ENCODE results near the gene EIF1. TPM values are rescaled to one million over a fixed set of nuclear protein-coding genes. Genes with fewer than 3 reads are reported as not detected.
A peak's percentile ranks its signal among the peaks of the same experiment; 100 is the strongest.

EIF1 gene
- total RNA-seq, 1 experiment from 2014 or later: 1,082 TPM

DNA sequence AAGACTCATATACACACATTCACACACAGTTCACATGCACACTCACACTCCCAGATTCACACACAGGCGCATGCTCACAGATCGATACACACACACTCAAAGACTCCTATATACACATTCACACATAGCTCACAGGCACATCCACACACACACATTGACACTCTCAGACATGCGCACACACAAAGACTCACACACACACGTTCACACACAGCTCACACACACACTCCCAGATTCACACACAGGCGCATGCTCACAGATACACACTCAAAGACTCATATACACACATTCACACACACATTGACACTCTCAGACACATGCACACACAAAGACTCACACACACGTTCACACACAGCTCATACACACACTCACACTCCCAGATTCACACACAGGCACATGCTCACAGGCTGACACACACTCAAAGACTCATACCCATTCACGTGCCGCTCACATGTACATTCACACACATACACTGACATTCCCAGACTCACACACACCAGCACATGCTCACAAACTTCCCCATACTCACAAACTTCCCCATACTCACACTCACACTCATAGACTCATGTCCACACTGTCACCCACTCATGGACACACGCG, 38.7 kb upstream of the EIF1 start:
- Histone ChIP-seq H3K4me3 (replicated peaks in 1 of 2; ENCODE audit: low read depth in 1 of 2, low read length in 2 of 2) (no peak overlapping the region), H3K36me3 (ENCODE audit: control insufficient read depth in 1 of 2, insufficient read depth in 2 of 2, low read length in 2 of 2) (no peaks in the 10 kb centered on the region), H3K27me3 (ENCODE audit: insufficient read depth, low read length) (no peaks in the 10 kb centered on the region), H3K9ac (ENCODE audit: low read length) (0 out of 2 replicates have a peak overlapping the region, but pooled peaks have one; percentile 67), H2AFZ (ENCODE audit: low read depth, low read length, poor library complexity, severe bottlenecking) (no peak overlapping the region), H4K20me1 (ENCODE audit: insufficient read depth) (no peaks in the 10 kb centered on the region), H3K9me3 (ENCODE audit: control insufficient read depth in 1 of 2, insufficient read depth in 1 of 2, low read depth in 1 of 2, low read length in 2 of 2) (no peaks in the 10 kb centered on the region), H3K4me1 (ENCODE audit: control insufficient read depth in 1 of 2, insufficient read depth in 2 of 2, low read length in 2 of 2) (peaks cover 44 to 91% of the 10 kb centered on the region in 2 experiments), H3K9me2 (ENCODE audit: insufficient read depth) (no peaks in the 10 kb centered on the region), H3K79me2 (ENCODE audit: insufficient read depth, low read length) (no peaks in the 10 kb centered on the region), H3K4me2 (ENCODE audit: low read length) (no peak overlapping the region), H3K27ac (ENCODE audit: low read depth, low read length) (peak overlapping the region; percentile 61; the same call in 1 of the 2 replicates)
- CTCF ChIA-PET: interaction anchor here (2.8 to 11.1 kb wide), 3 partner anchors 8 to 100 kb away, joined by 7 to 217 read pairs (median 142); no protein-coding TSS in a partner anchor
- TF ChIP-seq, protein P1, sequence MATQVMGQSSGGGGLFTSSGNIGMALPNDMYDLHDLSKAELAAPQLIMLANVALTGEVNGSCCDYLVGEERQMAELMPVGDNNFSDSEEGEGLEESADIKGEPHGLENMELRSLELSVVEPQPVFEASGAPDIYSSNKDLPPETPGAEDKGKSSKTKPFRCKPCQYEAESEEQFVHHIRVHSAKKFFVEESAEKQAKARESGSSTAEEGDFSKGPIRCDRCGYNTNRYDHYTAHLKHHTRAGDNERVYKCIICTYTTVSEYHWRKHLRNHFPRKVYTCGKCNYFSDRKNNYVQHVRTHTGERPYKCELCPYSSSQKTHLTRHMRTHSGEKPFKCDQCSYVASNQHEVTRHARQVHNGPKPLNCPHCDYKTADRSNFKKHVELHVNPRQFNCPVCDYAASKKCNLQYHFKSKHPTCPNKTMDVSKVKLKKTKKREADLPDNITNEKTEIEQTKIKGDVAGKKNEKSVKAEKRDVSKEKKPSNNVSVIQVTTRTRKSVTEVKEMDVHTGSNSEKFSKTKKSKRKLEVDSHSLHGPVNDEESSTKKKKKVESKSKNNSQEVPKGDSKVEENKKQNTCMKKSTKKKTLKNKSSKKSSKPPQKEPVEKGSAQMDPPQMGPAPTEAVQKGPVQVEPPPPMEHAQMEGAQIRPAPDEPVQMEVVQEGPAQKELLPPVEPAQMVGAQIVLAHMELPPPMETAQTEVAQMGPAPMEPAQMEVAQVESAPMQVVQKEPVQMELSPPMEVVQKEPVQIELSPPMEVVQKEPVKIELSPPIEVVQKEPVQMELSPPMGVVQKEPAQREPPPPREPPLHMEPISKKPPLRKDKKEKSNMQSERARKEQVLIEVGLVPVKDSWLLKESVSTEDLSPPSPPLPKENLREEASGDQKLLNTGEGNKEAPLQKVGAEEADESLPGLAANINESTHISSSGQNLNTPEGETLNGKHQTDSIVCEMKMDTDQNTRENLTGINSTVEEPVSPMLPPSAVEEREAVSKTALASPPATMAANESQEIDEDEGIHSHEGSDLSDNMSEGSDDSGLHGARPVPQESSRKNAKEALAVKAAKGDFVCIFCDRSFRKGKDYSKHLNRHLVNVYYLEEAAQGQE (IDR thresholded peaks at IDR 0.05; ENCODE audit: low read depth): no peak
- TF ChIP-seq, protein P2, sequence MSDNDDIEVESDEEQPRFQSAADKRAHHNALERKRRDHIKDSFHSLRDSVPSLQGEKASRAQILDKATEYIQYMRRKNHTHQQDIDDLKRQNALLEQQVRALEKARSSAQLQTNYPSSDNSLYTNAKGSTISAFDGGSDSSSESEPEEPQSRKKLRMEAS (IDR thresholded peaks at IDR 0.05): no peak
- TF ChIP-seq YY1 (IDR thresholded peaks at IDR 0.05; ENCODE audit: extremely low read depth, insufficient replicate concordance, low read depth, low read length) (no peak), SRF (IDR thresholded peaks at IDR 0.05; ENCODE audit: low read depth) (no peak), CEBPB (IDR thresholded peaks at IDR 0.05; ENCODE audit: low read depth) (no peak), ZFX (IDR thresholded peaks at IDR 0.05) (no peak), FOSL1 (IDR thresholded peaks at IDR 0.05; ENCODE audit: low read depth) (no peak), EZH2 (IDR thresholded peaks at IDR 0.05) (no peak), TCF7L2 (IDR thresholded peaks at IDR 0.05; ENCODE audit: borderline replicate concordance, extremely low read depth, insufficient read depth, insufficient read length) (no peak), RAD21 (IDR thresholded peaks at IDR 0.05; ENCODE audit: low read depth) (no peak), SP1 (IDR thresholded peaks at IDR 0.05; ENCODE audit: low read depth) (no peak), ELF1 (IDR thresholded peaks at IDR 0.05; ENCODE audit: borderline replicate concordance, low read depth) (no peak)
- TF ChIP-seq, protein P3, sequence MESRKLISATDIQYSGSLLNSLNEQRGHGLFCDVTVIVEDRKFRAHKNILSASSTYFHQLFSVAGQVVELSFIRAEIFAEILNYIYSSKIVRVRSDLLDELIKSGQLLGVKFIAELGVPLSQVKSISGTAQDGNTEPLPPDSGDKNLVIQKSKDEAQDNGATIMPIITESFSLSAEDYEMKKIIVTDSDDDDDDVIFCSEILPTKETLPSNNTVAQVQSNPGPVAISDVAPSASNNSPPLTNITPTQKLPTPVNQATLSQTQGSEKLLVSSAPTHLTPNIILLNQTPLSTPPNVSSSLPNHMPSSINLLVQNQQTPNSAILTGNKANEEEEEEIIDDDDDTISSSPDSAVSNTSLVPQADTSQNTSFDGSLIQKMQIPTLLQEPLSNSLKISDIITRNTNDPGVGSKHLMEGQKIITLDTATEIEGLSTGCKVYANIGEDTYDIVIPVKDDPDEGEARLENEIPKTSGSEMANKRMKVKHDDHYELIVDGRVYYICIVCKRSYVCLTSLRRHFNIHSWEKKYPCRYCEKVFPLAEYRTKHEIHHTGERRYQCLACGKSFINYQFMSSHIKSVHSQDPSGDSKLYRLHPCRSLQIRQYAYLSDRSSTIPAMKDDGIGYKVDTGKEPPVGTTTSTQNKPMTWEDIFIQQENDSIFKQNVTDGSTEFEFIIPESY (IDR thresholded peaks at IDR 0.05; ENCODE audit: extremely low read depth, insufficient replicate concordance, low read length): no peak
- ATAC-seq (no peak), DNase-seq (ENCODE audit: low read depth, low spot score) (no peak)
- POLR2A ChIA-PET: interaction anchor here (1.2 kb wide), 1 partner anchor 124 kb away, joined by 6 read pairs; no protein-coding TSS in a partner anchor
- intact Hi-C loops (cut with micrococcal nuclease): loop anchor here (5.0 to 10.0 kb wide), 5 partner anchors 58 to 1028 kb away; no protein-coding TSS in a partner anchor
- no TSS peak for BruUV-seq (replicated peaks)
- RAD21 ChIA-PET (ENCODE audit: low non-redundant PET in 1 of 2, low total read pairs in 2 of 2, uncharacterized antibody in 2 of 2, unreplicated experiment in 2 of 2): interaction anchor here (1.5 to 2.7 kb wide), 3 partner anchors 12 to 101 kb away, joined by 4 to 28 read pairs (median 9); no protein-coding TSS in a partner anchor

Measured in HCT116 (cell line).